Measurements from ENCODE around the gene ZNF71. TPM values are rescaled to one million over a fixed set of nuclear protein-coding genes. Genes with fewer than 3 reads are reported as not detected.

Gene ZNF71
- total RNA-seq, 1 donor from 2014 or later: 7.1 TPM

- intact Hi-C loops (cut with DNase I): no loop called here
- DNase-seq (ENCODE audit: low spot score): no peak
Observed at GRCh38 chr19:56613639-56614038, 18.5 kb downstream of the ZNF71 start.

- intact Hi-C loops (cut with DNase I): no loop called here
- DNase-seq (ENCODE audit: low spot score): no peak
Observed at GRCh38 chr19:56617531-56617930, 22.4 kb downstream of the ZNF71 start.

GRCh38 chr19:56619121-56619520, 24.0 kb downstream of the ZNF71 start:
- no peak for DNase-seq (ENCODE audit: low spot score)
- intact Hi-C loops (cut with DNase I): no loop called here

GRCh38 chr19:56622374-56622773, 27.3 kb downstream of the ZNF71 start:
- DNase-seq (ENCODE audit: low spot score): no peak
- intact Hi-C loops (cut with DNase I): no loop called here

- no peak for DNase-seq (ENCODE audit: low spot score)
- intact Hi-C loops (cut with DNase I): no loop called here
Observed at GRCh38 chr19:56623006-56623405, 27.9 kb downstream of the ZNF71 start.

- no peak for DNase-seq (ENCODE audit: low spot score)
- intact Hi-C loops (cut with DNase I): no loop called here
Observed at GRCh38 chr19:56625708-56626107, 30.6 kb downstream of the ZNF71 start.

GRCh38 chr19:56633021-56633420, 37.9 kb downstream of the ZNF71 start:
- intact Hi-C loops (cut with DNase I): no loop called here
- DNase-seq (ENCODE audit: low spot score): no peak

- peak; percentile 89 for DNase-seq (ENCODE audit: low spot score)
- intact Hi-C loops (cut with DNase I): no loop called here
Observed at GRCh38 chr19:56637976-56638555, 43.0 kb downstream of the ZNF71 start.

GRCh38 chr19:56639217-56639616, 44.1 kb downstream of the ZNF71 start:
- intact Hi-C loops (cut with DNase I): no loop called here
- DNase-seq (ENCODE audit: low spot score): no peak

- DNase-seq (ENCODE audit: low spot score): no peak
- intact Hi-C loops (cut with DNase I): no loop called here
Observed at GRCh38 chr19:56642711-56643459, 47.8 kb downstream of the ZNF71 start, which contains the start of gene SMIM17. TSS of gene SMIM17 (plus strand) at chr19:56643159. CDS start at chr19:56645668, 2,509 bp downstream.

GRCh38 chr19:56643460-56643955, 48.4 kb downstream of the ZNF71 start:
- no peak for DNase-seq (ENCODE audit: low spot score)
- intact Hi-C loops (cut with DNase I): no loop called here

GRCh38 chr19:56654151-56654550, 59.0 kb downstream of the ZNF71 start:
- intact Hi-C loops (cut with DNase I): no loop called here
- no peak for DNase-seq (ENCODE audit: low spot score)

GRCh38 chr19:56660381-56661107, 65.4 kb downstream of the ZNF71 start:
- DNase-seq (ENCODE audit: low spot score): no peak
- intact Hi-C loops (cut with DNase I): no loop called here

GRCh38 chr19:56661248-56661647, 66.1 kb downstream of the ZNF71 start:
- intact Hi-C loops (cut with DNase I): no loop called here
- no peak for DNase-seq (ENCODE audit: low spot score)

- peak; percentile 55 for DNase-seq (ENCODE audit: low spot score)
- intact Hi-C loops (cut with DNase I): no loop called here
Observed at GRCh38 chr19:56663931-56664500, 68.9 kb downstream of the ZNF71 start.

GRCh38 chr19:56664511-56664910, 69.4 kb downstream of the ZNF71 start:
- peak; percentile 41 for DNase-seq (ENCODE audit: low spot score)
- intact Hi-C loops (cut with DNase I): no loop called here

- DNase-seq (ENCODE audit: low spot score): peak; percentile 58
- intact Hi-C loops (cut with DNase I): no loop called here
Observed at GRCh38 chr19:56667311-56667870, 72.3 kb downstream of the ZNF71 start.

- intact Hi-C loops (cut with DNase I): no loop called here
Observed at GRCh38 chr19:56668676-56669075, 73.6 kb downstream of the ZNF71 start.

GRCh38 chr19:56670401-56670960, 75.4 kb downstream of the ZNF71 start:
- intact Hi-C loops (cut with DNase I): loop anchor here (5.0 kb wide), 2 partner anchors 73 to 278 kb away; partner anchors contain the start of genes ZNF582 and ZNF71
- DNase-seq (ENCODE audit: low spot score): no peak

More at GRCh38 chr19:56668676-56669075, 73.6 kb downstream of the ZNF71 start:
- DNase-seq (ENCODE audit: low spot score): peak; percentile 63
